UCSD-AML1 (cell line): ENCODE results near the gene MSRB3.
A peak's percentile ranks its signal among the peaks of the same experiment; 100 is the strongest.

Experiments
- DNase-seq: peaks from one replicate; lab custom pipeline; 2025; ENCODE audit not compliant: unreplicated experiment; lab: John Stamatoyannopoulos, UW

MSRB3 gene

GRCh38 chr12:65324056-65324455 lies 45.6 kb downstream of the MSRB3 start:
- DNase-seq, result no peak

- no peak for DNase-seq
Measured at GRCh38 chr12:65324551-65324950, 46.1 kb downstream of the MSRB3 start.

GRCh38 chr12:65325183-65325582 lies 46.7 kb downstream of the MSRB3 start:
- DNase-seq, result no peak

- DNase-seq, result no peak
Measured at GRCh38 chr12:65326616-65327015, 48.1 kb downstream of the MSRB3 start.

GRCh38 chr12:65327207-65328076 lies 49.0 kb downstream of the MSRB3 start:
- no peak for DNase-seq

- DNase-seq, result no peak
Measured at GRCh38 chr12:65329721-65330120, 51.2 kb downstream of the MSRB3 start.

- no peak for DNase-seq
Measured at GRCh38 chr12:65330331-65330730, 51.8 kb downstream of the MSRB3 start.

GRCh38 chr12:65331456-65331855 lies 53.0 kb downstream of the MSRB3 start:
- DNase-seq, result peak; percentile 7

- DNase-seq, result no peak
Measured at GRCh38 chr12:65333649-65334048, 55.2 kb downstream of the MSRB3 start.

GRCh38 chr12:65334521-65334920 lies 56.0 kb downstream of the MSRB3 start:
- no peak for DNase-seq

GRCh38 chr12:65335021-65335714 lies 56.7 kb downstream of the MSRB3 start:
- DNase-seq, result no peak

GRCh38 chr12:65335981-65336380 lies 57.5 kb downstream of the MSRB3 start:
- no peak for DNase-seq

GRCh38 chr12:65339161-65339560 lies 60.7 kb downstream of the MSRB3 start:
- no peak for DNase-seq

- DNase-seq, result no peak
Measured at GRCh38 chr12:65343230-65343629, 64.7 kb downstream of the MSRB3 start.

GRCh38 chr12:65343801-65344200 lies 65.3 kb downstream of the MSRB3 start:
- no peak for DNase-seq

GRCh38 chr12:65355461-65355860 lies 77.0 kb downstream of the MSRB3 start:
- DNase-seq, result no peak

- no peak for DNase-seq
Measured at GRCh38 chr12:65362234-65363031, 84.0 kb downstream of the MSRB3 start.

GRCh38 chr12:65364046-65364445 lies 85.6 kb downstream of the MSRB3 start:
- no peak for DNase-seq

GRCh38 chr12:65367396-65367795 lies 88.9 kb downstream of the MSRB3 start:
- DNase-seq, result no peak

- no peak for DNase-seq
Measured at GRCh38 chr12:65368055-65368454, 89.6 kb downstream of the MSRB3 start.

GRCh38 chr12:65372574-65372973 lies 94.1 kb downstream of the MSRB3 start:
- no peak for DNase-seq

GRCh38 chr12:65384240-65384639 lies 105.8 kb downstream of the MSRB3 start:
- no peak for DNase-seq
